Effector memory CD4-positive, alpha-beta T cell (primary cell): ENCODE results near the gene LRRC71.

ENCODE experiments used
- DNase-seq, 3 donors: peaks; one replicate each; pipeline ENCODE4 v3.0.0-alpha.2; 2020
- H3K27ac ChIP-seq: 2 replicates; pipeline ENCODE4 v1.7.0; 2013; ENCODE audit warnings: mild to moderate bottlenecking, low read length, moderate library complexity; ENCODE audit not compliant: insufficient read depth, poor library complexity, severe bottlenecking
- H3K27me3 ChIP-seq: replicated peaks from 2 replicates; pipeline ENCODE4 v1.7.0; 2013; ENCODE audit warnings: mild to moderate bottlenecking, low read length; ENCODE audit not compliant: insufficient read depth, control insufficient read depth, poor library complexity, severe bottlenecking
- H3K36me3 ChIP-seq: 2 replicates; pipeline ENCODE4 v1.7.0; 2013; ENCODE audit warnings: mild to moderate bottlenecking, low read length, moderate library complexity; ENCODE audit not compliant: control insufficient read depth, insufficient read depth
- H3K4me1 ChIP-seq: 2 replicates; pipeline ENCODE4 v1.7.0; 2013; ENCODE audit warnings: low read length, mild to moderate bottlenecking; ENCODE audit not compliant: control insufficient read depth, insufficient read depth, poor library complexity, severe bottlenecking
- H3K4me3 ChIP-seq: 2 replicates; pipeline ENCODE4 v1.7.0; 2013; ENCODE audit warnings: low read length, low read depth, mild to moderate bottlenecking; ENCODE audit not compliant: insufficient read depth, poor library complexity, severe bottlenecking
- H3K9me3 ChIP-seq: 2 replicates; pipeline ENCODE4 v1.7.0; 2013; ENCODE audit warnings: mild to moderate bottlenecking, low read length, moderate library complexity; ENCODE audit not compliant: control insufficient read depth

The LRRC71 gene

DNA sequence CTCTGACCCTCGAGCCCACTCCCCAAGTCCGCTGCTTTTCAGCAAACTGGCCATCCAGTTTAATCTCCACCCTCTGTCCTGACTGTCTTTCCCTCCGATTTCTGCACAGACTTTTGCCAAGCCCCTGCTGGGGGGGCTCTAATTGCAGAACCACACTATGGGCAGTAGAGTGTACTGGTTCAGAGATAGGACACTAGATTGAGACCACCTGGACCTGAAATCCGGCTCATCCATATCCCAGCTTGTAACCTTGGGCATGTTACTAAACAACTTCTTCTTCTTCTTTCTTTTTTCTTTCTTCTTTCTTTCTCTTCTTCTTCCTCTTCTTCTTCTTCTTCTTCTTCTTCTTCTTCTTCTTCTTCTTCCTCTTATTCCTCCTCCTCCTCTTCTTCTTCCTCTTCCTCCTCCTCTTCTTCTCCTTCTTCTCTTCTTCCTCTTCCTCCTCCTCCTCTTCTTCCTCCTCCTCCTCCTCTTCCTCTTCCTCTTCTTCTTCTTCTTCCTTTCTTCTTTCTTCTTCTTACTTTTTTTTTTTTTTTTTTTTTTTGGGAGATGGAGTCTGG is 7.7 kb downstream of the LRRC71 start:
- H3K27ac ChIP-seq, result no peak overlapping the region
- H3K4me3 ChIP-seq, result no peak overlapping the region
- no peaks in the 10 kb centered on the region for H3K36me3 ChIP-seq
- peaks cover 22% of the 10 kb centered on the region for H3K4me1 ChIP-seq
- peaks cover 45% of the 10 kb centered on the region for H3K27me3 ChIP-seq
- no peaks in the 10 kb centered on the region for H3K9me3 ChIP-seq
- DNase-seq, result no peak

DNA sequence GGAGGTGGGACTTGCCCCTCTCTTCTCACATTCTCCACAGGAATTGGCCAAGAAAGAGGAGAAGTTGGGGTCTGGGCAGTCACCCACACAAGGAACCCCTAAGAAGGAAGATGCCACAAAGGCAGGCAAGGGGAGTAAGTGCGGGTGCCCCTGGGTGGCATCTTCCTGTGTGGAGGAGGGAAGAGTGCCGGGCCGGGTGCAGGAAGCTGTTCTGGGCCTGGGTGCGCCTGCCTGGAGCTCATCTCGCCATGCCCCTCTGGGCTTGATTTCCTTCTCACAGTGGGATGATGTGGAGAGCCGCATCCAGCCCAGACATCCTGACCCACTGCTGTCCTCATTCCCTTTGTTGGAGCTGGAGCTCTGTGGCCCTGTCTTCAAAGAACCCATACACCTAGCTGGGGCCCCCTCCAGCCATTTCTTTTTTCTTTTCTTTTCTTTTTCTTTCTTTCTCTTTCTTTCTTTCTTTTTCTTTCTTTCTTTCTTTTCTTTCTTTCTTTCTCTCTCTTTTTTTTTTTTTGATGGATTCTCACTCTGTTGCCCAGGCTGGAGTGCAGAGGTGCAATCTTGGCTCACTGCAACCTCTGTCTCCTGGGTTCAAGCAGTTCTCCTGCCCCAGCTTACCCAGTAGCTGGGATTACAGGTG is 9.3 kb downstream of the LRRC71 start:
- Histone ChIP-seq H3K4me1 (peaks cover 12% of the 10 kb centered on the region), H3K36me3 (no peaks in the 10 kb centered on the region), H3K4me3 (no peak overlapping the region), H3K27ac (no peak overlapping the region), H3K9me3 (no peaks in the 10 kb centered on the region), H3K27me3 (peaks cover 29% of the 10 kb centered on the region)
- no peak for DNase-seq

DNA sequence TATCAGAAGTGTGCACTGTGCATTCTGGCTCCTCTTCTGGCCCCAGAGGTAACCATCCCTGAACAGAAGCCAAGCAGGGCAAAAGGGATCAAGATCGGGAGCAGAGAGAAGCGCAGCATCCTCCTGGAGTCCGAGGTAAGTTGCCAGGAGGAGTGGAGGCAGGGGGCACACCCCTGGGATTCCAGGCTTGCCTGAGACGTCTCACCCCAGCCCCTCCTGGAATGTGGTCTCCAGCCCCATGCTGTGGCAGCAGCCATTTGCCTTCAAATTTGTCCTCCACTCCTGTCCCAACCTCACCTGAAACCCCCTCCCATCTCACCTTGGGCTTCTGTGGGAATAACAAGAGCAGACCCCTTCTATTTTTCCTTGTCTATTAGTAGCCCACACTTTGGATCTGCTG is 10.1 kb downstream of the LRRC71 start:
- Histone ChIP-seq H3K4me1 (peaks cover 12% of the 10 kb centered on the region), H3K27ac (no peak overlapping the region), H3K9me3 (no peaks in the 10 kb centered on the region), H3K4me3 (no peak overlapping the region), H3K36me3 (no peaks in the 10 kb centered on the region), H3K27me3 (peaks cover 23% of the 10 kb centered on the region)
- DNase-seq, result no peak

DNA sequence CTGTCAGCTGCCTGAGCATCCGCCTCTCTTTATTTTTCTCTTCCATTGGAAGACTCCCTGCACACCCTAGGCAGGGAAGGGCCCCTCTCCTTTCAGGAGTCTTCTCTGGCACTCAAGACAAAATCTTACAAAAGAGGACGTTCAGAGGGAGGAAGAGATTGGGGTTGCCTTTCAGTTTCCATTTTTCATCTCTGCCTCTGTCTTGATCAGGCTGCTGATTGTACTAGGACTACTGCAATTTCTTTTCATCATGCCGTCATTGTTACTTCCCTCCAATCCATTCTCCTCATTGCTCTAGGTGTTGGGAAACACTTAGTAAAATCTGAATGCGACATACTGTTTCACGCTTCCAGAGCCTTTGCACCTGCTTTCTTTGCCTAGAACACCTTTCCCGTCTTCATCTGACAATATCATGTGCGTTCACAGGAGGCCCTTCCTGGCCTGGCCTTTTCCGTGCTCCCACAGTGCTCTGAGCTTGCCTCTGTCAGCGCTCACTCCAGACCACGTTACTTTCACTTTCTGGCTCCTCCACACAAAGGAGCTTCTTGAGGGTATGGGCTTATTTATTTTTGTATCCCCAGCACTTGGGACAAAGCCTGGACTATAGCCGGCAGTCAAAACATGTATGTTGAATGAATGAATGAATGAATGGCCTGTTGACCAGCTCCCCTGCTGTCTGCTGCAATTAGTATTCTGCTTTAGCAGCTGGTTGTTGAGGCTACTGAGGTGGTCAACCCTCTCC is 10.9 kb downstream of the LRRC71 start:
- Histone ChIP-seq H3K4me3 (no peak overlapping the region), H3K36me3 (no peaks in the 10 kb centered on the region), H3K27ac (no peak overlapping the region), H3K27me3 (peaks cover 20% of the 10 kb centered on the region), H3K9me3 (no peaks in the 10 kb centered on the region), H3K4me1 (peaks cover 12% of the 10 kb centered on the region)
- no peak for DNase-seq

DNA sequence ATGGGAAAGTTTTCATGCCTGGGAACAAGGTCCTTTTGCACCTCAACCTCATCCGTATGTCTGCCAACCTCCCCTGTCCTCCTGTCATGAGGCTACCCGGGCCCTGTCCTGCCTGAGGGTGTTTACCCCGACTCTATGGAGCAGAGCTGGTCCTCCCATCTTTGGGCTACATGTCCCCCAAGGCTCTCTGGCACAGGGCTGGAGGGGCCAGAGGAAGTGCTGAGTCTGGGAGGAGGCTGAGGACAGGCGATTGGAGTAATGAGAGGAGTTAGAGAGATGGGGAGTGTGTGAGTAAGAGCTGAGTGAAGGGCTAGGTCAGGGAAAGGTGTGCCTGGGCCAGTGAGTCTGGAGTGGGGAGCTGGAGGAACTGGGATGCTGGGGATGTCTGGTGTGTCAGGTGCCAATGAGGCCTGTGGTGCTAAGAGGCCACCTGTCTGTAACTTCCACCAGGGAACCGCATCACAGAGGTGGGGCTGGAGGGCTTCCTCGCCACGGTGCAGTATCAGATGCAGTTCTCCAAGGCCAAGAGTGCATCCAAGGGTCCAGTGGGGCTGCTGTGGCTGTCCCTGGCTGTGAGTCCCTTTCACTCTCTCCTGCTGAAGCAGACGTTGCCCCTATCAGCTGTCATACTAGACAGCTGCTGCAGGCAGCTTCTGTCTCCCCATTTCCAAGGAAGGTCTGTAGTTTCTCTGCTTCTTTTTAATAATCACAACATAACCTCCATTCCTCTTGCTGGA is 11.7 kb downstream of the LRRC71 start:
- Histone ChIP-seq H3K9me3 (no peaks in the 10 kb centered on the region), H3K27ac (no peak overlapping the region), H3K27me3 (peaks cover 15% of the 10 kb centered on the region), H3K36me3 (no peaks in the 10 kb centered on the region), H3K4me1 (peaks cover 10% of the 10 kb centered on the region), H3K4me3 (no peak overlapping the region)
- DNase-seq, result no peak

DNA sequence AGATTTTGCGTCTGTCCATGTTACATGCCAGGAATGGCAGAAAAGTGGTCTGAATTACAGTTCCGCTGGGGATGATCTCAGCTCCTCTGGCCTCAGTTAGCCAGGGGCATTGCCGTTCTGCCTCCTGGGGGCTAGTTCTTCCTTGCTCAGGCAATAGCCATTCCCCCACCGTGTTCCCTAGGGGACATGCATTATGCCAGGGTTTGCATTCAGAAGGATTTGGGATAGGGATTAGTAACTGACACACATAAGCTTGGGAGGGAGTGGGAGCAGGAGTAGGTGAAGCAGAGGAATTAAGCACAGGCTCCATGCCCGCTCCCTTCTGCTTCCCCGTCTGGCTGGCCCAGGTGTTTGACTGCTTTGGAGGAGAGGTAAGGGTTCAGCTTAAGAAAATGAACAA is 12.7 kb downstream of the LRRC71 start:
- Histone ChIP-seq H3K36me3 (no peaks in the 10 kb centered on the region), H3K9me3 (no peaks in the 10 kb centered on the region), H3K4me3 (no peak overlapping the region), H3K4me1 (no peaks in the 10 kb centered on the region), H3K27me3 (peaks cover 5% of the 10 kb centered on the region), H3K27ac (no peak overlapping the region)
- DNase-seq, result no peak

DNA sequence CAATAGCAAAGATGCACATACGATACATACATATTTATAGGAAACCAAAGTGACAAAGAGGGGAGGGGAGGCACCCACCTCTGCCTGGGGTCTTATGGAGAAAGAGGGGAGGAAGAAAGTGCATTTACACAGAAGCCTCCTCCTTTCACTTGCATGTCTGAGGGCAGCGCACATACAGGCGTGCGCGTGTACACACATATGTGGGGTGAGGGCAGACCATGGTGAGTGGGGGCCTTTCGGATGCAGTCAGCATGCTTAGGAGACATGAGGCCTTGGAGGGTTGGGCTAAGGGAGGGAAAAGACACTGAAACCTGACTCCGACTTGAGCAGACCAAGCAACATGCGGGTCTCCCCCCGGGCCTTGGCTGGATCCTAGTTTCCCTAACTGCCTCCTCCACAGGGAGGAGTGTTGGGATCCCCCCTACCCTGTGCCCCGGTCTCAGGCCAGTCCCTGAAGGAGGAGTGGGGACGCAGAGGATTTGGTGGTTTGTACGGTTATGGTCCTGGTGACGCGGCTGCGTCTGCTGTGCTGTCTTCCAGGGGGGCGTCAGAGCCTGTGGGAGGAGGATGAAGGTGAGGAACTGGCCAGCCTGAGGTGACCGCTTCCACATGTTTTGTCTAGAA is 15.2 kb downstream of the LRRC71 start:
- H3K27ac ChIP-seq, result no peak overlapping the region
- no peak overlapping the region for H3K4me3 ChIP-seq
- peaks cover 18% of the 10 kb centered on the region for H3K36me3 ChIP-seq
- DNase-seq, result no peak
- H3K27me3 ChIP-seq, result no peaks in the 10 kb centered on the region
- no peaks in the 10 kb centered on the region for H3K9me3 ChIP-seq
- H3K4me1 ChIP-seq, result no peaks in the 10 kb centered on the region

DNA sequence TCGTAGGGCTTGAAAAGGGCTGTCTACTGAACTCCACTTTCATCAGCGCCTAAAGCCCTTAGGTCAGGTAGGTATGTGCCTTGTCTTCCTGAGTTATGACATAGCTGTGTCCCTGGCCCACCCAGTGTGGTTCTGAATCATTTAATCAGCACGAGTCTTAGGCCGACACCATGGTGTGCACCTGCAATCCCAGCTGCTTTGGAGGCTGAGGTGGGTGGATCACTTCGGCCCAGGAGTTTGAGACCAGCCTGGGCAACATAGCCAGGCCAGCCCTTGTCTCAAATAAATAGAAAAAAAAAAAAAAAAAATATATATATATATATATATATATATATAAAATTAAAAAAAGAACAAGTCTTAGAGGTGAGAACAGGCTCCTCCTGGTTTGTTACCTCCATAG is 15.8 kb downstream of the LRRC71 start:
- no peak overlapping the region for H3K4me3 ChIP-seq
- no peaks in the 10 kb centered on the region for H3K4me1 ChIP-seq
- no peak overlapping the region for H3K27ac ChIP-seq
- peaks cover 22% of the 10 kb centered on the region for H3K36me3 ChIP-seq
- no peaks in the 10 kb centered on the region for H3K9me3 ChIP-seq
- no peak for DNase-seq
- H3K27me3 ChIP-seq, result no peaks in the 10 kb centered on the region

DNA sequence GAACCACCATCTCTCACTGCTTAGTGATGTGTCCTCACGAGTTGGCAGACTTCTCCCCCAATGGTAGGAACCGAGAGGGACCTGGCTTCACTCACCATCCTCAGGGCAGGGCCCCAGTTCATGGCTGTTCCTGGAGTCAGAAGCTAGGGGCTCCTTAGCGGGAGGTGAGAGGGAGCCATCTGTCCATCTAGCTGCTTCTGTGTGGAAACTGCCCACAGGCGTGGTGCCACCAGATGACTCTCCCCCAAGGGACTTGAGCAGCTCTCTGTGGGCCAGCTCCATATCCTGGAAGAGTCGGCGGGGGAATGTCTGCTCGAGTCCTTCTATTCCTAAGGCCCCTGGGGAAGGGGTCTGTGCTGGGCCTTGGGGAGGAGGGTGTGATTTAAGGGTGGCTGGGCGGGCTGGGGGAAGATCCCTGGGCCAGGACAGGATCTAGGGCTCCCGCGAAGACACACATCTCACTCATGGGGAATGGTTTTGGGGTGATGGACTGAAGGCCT is 16.3 kb downstream of the LRRC71 start:
- H3K27ac ChIP-seq, result no peak overlapping the region
- no peaks in the 10 kb centered on the region for H3K9me3 ChIP-seq
- DNase-seq, result no peak
- no peaks in the 10 kb centered on the region for H3K27me3 ChIP-seq
- no peak overlapping the region for H3K4me3 ChIP-seq
- H3K36me3 ChIP-seq, result peaks cover 27% of the 10 kb centered on the region
- H3K4me1 ChIP-seq, result no peaks in the 10 kb centered on the region
